Astrocyte of the hippocampus (primary cell): ENCODE measurements around the gene MFN2.
"Not testable (repeated sequence)": the region's sequence is repeated elsewhere in the genome, so short reads cannot be mapped to it uniquely, and the experiment has no call there.

Experiments used
- DNase-seq: peaks from one replicate; pipeline ENCODE4 v3.0.0; 2011; ENCODE audit warnings: low read depth, low spot score

Gene MFN2

GRCh38 chr1:12019858-12020509 is 39.7 kb downstream of the MFN2 start:
- DNase-seq = peak; percentile 23

- DNase-seq = no peak
These were observed 41.4 kb downstream of the MFN2 start for GRCh38 chr1:12021616-12022015.

GRCh38 chr1:12022036-12022435 is 41.8 kb downstream of the MFN2 start:
- no peak for DNase-seq

- DNase-seq = no peak
These were observed 46.3 kb downstream of the MFN2 start for GRCh38 chr1:12026586-12026985.

GRCh38 chr1:12028248-12028647 is 48.0 kb downstream of the MFN2 start:
- no peak for DNase-seq

GRCh38 chr1:12028957-12029511 is 48.8 kb downstream of the MFN2 start:
- DNase-seq = no peak

GRCh38 chr1:12029720-12030339 is 49.6 kb downstream of the MFN2 start:
- DNase-seq = no peak

GRCh38 chr1:12031039-12031980 is 51.1 kb downstream of the MFN2 start:
- DNase-seq = peak; percentile 41

- DNase-seq = no peak
These were observed 51.9 kb downstream of the MFN2 start for GRCh38 chr1:12032161-12032621.

GRCh38 chr1:12033441-12033840 is 53.2 kb downstream of the MFN2 start:
- DNase-seq = not testable (repeated sequence)

GRCh38 chr1:12034381-12034801 is 54.1 kb downstream of the MFN2 start:
- peak; percentile 82 for DNase-seq

- no peak for DNase-seq
These were observed 55.1 kb downstream of the MFN2 start for GRCh38 chr1:12035312-12035711.

GRCh38 chr1:12037486-12038355 is 57.5 kb downstream of the MFN2 start:
- no peak for DNase-seq

- DNase-seq = no peak
These were observed 58.3 kb downstream of the MFN2 start for GRCh38 chr1:12038356-12039163.

GRCh38 chr1:12039164-12039525 is 58.9 kb downstream of the MFN2 start:
- no peak for DNase-seq

- DNase-seq = not testable (repeated sequence)
These were observed 59.7 kb downstream of the MFN2 start for GRCh38 chr1:12039824-12040456.

- peak; percentile 87 for DNase-seq
These were observed 60.3 kb downstream of the MFN2 start for GRCh38 chr1:12040457-12041051.

- DNase-seq = not testable (repeated sequence)
These were observed 64.1 kb downstream of the MFN2 start for GRCh38 chr1:12044187-12044877.

GRCh38 chr1:12046749-12047119 is 66.5 kb downstream of the MFN2 start:
- DNase-seq = no peak
